Heart left ventricle (tissue), 13 donors: Measurements from ENCODE around the gene NASP.

ENCODE experiments used
- POLR2A ChIP-seq, 2 donors: fragments of 450-650 bp; IDR thresholded peaks; one replicate each; pipeline ENCODE4 v1.6.1; 2017; ENCODE audit warnings: antibody characterized with exemption in 2 of 2, mild to moderate bottlenecking in 2 of 2, moderate library complexity in 2 of 2
- TF ChIP-seq, protein P1 (sequence below), 12 donors: fragments of 200-600 bp; sonication (generic) in 4 of 12; IDR thresholded peaks; one replicate each; pipeline versions ENCODE4 v1.5.0 to v1.8.0; 2018 to 2022; ENCODE audit warnings: antibody characterized with exemption in 12 of 12, mild to moderate bottlenecking in 5 of 12
- donor health status: ischemic (EF 13 %, LVEDD 7.1; RV severe dilation, severe dysfunction).
- donor health status: DM: no; HTN: yes; CAD: no.
- donor health status: DM: no; HTN: no; CAD: no.
- donor health status: ischemic (EF 25% LVEDD 6.9; RV normal size, moderate dysfunction).
- donor health status: ischemic (EF 25% LVEDD 5.7; RV mildly dilated, moderate dysfunction).
- donor health status: ischemic (EF 35%, LVEDD 5.7; RV mildly dilated, moderate dysfunction).
- donor health status: nonischemic (EF 11% LVEDD 7.7; RV severe dilation, severe dysfunction).
- donor health status: DM: yes; HTN: yes; CAD: no.
- donor health status: PGD.
- donor health status: ischemic (EF 29% LVEDD 5.4; RV normal size, mild dysfunction).
- donor health status: nonischemic (EF 23%, LVEDD 6.1; RV moderate dilation, normal function).

DNA sequence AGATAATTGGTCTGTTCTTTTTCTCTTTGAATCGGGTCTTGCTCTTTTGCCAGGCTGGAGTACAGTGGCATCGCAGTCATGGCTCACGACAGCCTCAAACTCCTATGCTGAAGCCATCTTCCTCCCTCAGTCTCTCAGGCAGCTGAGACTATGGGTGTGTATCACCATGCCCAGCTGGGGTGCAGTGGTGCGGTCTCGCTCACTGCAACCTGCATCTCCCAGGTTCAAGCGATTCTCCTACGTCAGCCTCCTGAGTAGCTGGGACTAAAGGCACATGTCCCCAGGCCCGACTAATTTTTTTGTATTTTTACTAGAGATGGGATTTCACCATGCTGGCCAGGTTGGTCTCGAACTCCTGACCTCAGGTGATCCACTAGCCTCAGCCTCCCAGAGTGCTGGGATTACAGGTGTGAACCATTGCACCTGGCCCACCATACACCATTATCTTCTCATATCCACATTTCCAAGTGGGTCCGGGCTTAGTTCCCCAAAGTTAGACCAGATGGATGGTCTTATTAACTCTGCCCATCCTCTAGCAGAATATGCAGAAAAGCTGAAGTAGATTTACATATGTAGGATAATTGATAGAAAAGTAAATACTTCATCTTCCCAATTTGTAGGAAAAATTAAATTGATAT, 26.9 kb downstream of the NASP start:
- TF ChIP-seq, protein P1, sequence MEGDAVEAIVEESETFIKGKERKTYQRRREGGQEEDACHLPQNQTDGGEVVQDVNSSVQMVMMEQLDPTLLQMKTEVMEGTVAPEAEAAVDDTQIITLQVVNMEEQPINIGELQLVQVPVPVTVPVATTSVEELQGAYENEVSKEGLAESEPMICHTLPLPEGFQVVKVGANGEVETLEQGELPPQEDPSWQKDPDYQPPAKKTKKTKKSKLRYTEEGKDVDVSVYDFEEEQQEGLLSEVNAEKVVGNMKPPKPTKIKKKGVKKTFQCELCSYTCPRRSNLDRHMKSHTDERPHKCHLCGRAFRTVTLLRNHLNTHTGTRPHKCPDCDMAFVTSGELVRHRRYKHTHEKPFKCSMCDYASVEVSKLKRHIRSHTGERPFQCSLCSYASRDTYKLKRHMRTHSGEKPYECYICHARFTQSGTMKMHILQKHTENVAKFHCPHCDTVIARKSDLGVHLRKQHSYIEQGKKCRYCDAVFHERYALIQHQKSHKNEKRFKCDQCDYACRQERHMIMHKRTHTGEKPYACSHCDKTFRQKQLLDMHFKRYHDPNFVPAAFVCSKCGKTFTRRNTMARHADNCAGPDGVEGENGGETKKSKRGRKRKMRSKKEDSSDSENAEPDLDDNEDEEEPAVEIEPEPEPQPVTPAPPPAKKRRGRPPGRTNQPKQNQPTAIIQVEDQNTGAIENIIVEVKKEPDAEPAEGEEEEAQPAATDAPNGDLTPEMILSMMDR (IDR thresholded peaks at IDR 0.05) = no peak
- no peak for TF ChIP-seq POLR2A (IDR thresholded peaks at IDR 0.05)
